Measurements from ENCODE around the gene MYOZ3.

DNA sequence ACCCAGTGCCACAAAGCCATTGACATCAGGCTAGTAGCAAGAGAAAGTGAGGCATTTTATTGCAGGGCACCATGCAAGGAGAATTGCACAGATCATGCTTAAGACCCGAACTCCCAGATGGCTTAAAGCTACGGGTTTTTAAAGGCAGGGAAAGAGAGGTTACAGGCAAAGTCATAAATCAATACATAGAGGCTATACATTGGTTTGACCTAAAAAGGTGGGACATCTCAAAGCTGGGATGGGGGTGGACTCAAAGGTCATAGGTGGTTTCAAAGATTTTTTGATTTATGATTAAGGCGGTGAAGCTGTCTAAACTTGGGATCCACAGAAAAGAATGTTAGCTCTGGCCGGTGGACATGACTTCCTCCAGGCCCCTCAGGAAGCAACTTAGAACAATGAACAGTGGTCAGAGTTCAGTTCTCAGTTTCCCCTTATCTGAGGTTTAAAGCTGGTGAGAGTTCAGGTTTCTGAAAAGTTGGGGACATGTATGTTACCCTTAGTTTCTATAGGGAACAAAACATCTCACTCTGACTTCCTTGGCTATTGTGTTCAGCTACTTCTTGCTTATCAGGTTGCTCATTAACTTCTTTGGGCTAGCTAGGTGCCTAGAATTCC is 45.8 kb downstream of the MYOZ3 start:
- no peak for TF ChIP-seq EZH2 (IDR thresholded peaks at IDR 0.05; ENCODE audit: borderline replicate concordance, insufficient read depth, low read depth, low read length, poor library complexity, severe bottlenecking)
- TF ChIP-seq, protein P1, sequence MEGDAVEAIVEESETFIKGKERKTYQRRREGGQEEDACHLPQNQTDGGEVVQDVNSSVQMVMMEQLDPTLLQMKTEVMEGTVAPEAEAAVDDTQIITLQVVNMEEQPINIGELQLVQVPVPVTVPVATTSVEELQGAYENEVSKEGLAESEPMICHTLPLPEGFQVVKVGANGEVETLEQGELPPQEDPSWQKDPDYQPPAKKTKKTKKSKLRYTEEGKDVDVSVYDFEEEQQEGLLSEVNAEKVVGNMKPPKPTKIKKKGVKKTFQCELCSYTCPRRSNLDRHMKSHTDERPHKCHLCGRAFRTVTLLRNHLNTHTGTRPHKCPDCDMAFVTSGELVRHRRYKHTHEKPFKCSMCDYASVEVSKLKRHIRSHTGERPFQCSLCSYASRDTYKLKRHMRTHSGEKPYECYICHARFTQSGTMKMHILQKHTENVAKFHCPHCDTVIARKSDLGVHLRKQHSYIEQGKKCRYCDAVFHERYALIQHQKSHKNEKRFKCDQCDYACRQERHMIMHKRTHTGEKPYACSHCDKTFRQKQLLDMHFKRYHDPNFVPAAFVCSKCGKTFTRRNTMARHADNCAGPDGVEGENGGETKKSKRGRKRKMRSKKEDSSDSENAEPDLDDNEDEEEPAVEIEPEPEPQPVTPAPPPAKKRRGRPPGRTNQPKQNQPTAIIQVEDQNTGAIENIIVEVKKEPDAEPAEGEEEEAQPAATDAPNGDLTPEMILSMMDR (IDR thresholded peaks at IDR 0.05): no peak

All from B cell (primary cell).